Neural progenitor cell (in vitro differentiated cells): Measurements from ENCODE around the gene ZNF488. TPM values are rescaled to one million over a fixed set of nuclear protein-coding genes. Genes with fewer than 3 reads are reported as not detected.

ENCODE experiments used
- DNase-seq: peaks from one replicate; pipeline ENCODE4 v3.0.0-alpha.2; 2016; ENCODE audit warnings: low spot score
- H2AFZ ChIP-seq: fragments of 200-600 bp; sonication (generic); replicated peaks from 2 replicates; pipeline ENCODE4 v1.6.1; 2016; ENCODE audit warnings: antibody characterized with exemption
- H3F3A ChIP-seq: fragments of 200-600 bp; sonication (generic); 2 replicates; pipeline ENCODE4 v1.6.1; 2016; ENCODE audit warnings: antibody characterized with exemption, low read depth
- H3K27ac ChIP-seq: fragments of 200-600 bp; sonication (generic); 2 replicates; pipeline ENCODE4 v1.5.1; 2016; ENCODE audit warnings: mild to moderate bottlenecking
- H3K27me3 ChIP-seq: fragments of 200-600 bp; sonication (generic); 2 replicates; pipeline ENCODE4 v1.6.1; 2016; ENCODE audit warnings: mild to moderate bottlenecking, moderate library complexity
- H3K36me3 ChIP-seq: fragments of 200-600 bp; sonication (generic); 2 replicates; pipeline ENCODE4 v1.5.1; 2016
- H3K4me1 ChIP-seq: fragments of 200-600 bp; sonication (generic); 2 replicates; pipeline ENCODE4 v1.6.1; 2016; ENCODE audit warnings: mixed run types
- H3K4me2 ChIP-seq: fragments of 200-600 bp; sonication (generic); 2 replicates; pipeline ENCODE4 v1.6.1; 2016
- H3K4me3 ChIP-seq: fragments of 200-600 bp; sonication (generic); 2 replicates; pipeline ENCODE4 v1.5.1; 2016
- H3K79me2 ChIP-seq: fragments of 200-600 bp; sonication (generic); 2 replicates; pipeline ENCODE4 v1.6.1; 2016; ENCODE audit warnings: low read depth
- H3K9ac ChIP-seq: fragments of 200-600 bp; sonication (generic); 2 replicates; pipeline ENCODE4 v1.6.1; 2016
- H3K9me3 ChIP-seq: fragments of 200-600 bp; sonication (generic); 2 replicates; pipeline ENCODE4 v1.5.1; 2016; ENCODE audit warnings: low read depth
- H4K20me1 ChIP-seq: fragments of 200-600 bp; sonication (generic); 2 replicates; pipeline ENCODE4 v1.6.1; 2016; ENCODE audit warnings: low read depth
- H3K27ac Mint-ChIP-seq: 3 replicates; pipeline ENCODE4 v1.8.0; 2021; ENCODE audit warnings: mixed read lengths
- H3K27me3 Mint-ChIP-seq: 2 replicates; pipeline ENCODE4 v1.8.0; 2022; ENCODE audit warnings: low read depth, mild to moderate bottlenecking, inconsistent platforms, moderate library complexity, mixed read lengths; ENCODE audit not compliant: insufficient read depth
- H3K36me3 Mint-ChIP-seq: 3 replicates; pipeline ENCODE4 v1.8.0; 2021; ENCODE audit warnings: mixed read lengths
- H3K4me1 Mint-ChIP-seq: 3 replicates; pipeline ENCODE4 v1.8.0; 2021; ENCODE audit warnings: mixed read lengths
- H3K4me3 Mint-ChIP-seq: 3 replicates; pipeline ENCODE4 v1.8.0; 2021; ENCODE audit warnings: mild to moderate bottlenecking, moderate library complexity, mixed read lengths
- H3K9me3 Mint-ChIP-seq: 3 replicates; pipeline ENCODE4 v1.8.0; 2020; ENCODE audit warnings: mixed read lengths
- EZH2 ChIP-seq: fragments of 200-600 bp; sonication (generic); IDR thresholded peaks from 2 replicates; pipeline ENCODE4 v1.6.1; 2017; ENCODE audit warnings: antibody characterized with exemption, mild to moderate bottlenecking, moderate library complexity
- EZH2phosphoT487 ChIP-seq: fragments of 200-600 bp; sonication (generic); IDR thresholded peaks from 2 replicates; pipeline ENCODE4 v1.6.1; 2017; ENCODE audit warnings: antibody characterized with exemption
- total RNA-seq: library from RNA; depleted of rRNA; stranded (reverse); fragments of >200 nt; gene quantifications from 2 replicates; pipeline ENCODE4 v1.2.3, GENCODE V29; 2015; ENCODE audit warnings: low replicate concordance
- TF ChIP-seq, protein P1 (sequence below): fragments of 200-600 bp; sonication (generic); IDR thresholded peaks from 2 replicates; pipeline ENCODE4 v1.5.1; 2017; ENCODE audit warnings: antibody characterized with exemption, mild to moderate bottlenecking

Gene ZNF488
- total RNA-seq, 1 donor from 2014 or later, result not detected

DNA sequence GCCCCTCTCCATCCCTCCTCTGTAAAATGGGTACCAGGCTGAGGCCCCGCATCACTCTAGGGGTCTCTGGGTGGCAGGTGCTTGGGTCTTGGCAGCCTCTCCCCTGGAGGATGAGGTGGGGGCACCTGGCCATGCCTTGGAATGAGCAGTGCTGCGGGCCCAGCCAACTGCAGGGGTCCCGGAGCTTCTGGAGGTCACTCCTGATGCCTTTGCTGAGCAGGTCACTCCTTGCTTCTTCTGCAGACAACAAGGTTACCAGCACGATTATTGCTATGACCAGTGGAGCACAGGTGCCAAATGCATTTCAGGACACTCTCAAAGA lies 22.4 kb upstream of the ZNF488 start:
- no peaks in the 10 kb centered on the region for H3K79me2 ChIP-seq
- no peaks in the 10 kb centered on the region for H4K20me1 ChIP-seq
- H3K4me1 ChIP-seq, result no peaks in the 10 kb centered on the region
- H3K9ac ChIP-seq, result no peak overlapping the region
- no peaks in the 10 kb centered on the region for H3K36me3 Mint-ChIP-seq
- no peaks in the 10 kb centered on the region for H3K9me3 ChIP-seq
- no peak overlapping the region for H3K27ac ChIP-seq
- H3K27me3 ChIP-seq, result no peaks in the 10 kb centered on the region
- no peak for DNase-seq
- no peaks in the 10 kb centered on the region for H3K36me3 ChIP-seq
- H3K4me2 ChIP-seq, result no peak overlapping the region
- no peak for TF ChIP-seq EZH2
- TF ChIP-seq, protein P1, sequence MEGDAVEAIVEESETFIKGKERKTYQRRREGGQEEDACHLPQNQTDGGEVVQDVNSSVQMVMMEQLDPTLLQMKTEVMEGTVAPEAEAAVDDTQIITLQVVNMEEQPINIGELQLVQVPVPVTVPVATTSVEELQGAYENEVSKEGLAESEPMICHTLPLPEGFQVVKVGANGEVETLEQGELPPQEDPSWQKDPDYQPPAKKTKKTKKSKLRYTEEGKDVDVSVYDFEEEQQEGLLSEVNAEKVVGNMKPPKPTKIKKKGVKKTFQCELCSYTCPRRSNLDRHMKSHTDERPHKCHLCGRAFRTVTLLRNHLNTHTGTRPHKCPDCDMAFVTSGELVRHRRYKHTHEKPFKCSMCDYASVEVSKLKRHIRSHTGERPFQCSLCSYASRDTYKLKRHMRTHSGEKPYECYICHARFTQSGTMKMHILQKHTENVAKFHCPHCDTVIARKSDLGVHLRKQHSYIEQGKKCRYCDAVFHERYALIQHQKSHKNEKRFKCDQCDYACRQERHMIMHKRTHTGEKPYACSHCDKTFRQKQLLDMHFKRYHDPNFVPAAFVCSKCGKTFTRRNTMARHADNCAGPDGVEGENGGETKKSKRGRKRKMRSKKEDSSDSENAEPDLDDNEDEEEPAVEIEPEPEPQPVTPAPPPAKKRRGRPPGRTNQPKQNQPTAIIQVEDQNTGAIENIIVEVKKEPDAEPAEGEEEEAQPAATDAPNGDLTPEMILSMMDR, result no peak
- TF ChIP-seq EZH2phosphoT487, result no peak
- H3K4me3 Mint-ChIP-seq, result no peak overlapping the region
- no peak overlapping the region for H2AFZ ChIP-seq
- no peak overlapping the region for H3K27ac Mint-ChIP-seq
- peaks cover 36% of the 10 kb centered on the region for H3K4me1 Mint-ChIP-seq
- H3K9me3 Mint-ChIP-seq, result no peaks in the 10 kb centered on the region
- H3K4me3 ChIP-seq, result no peak overlapping the region
- peaks cover 12% of the 10 kb centered on the region for H3K27me3 Mint-ChIP-seq
- H3F3A ChIP-seq, result no peaks in the 10 kb centered on the region

DNA sequence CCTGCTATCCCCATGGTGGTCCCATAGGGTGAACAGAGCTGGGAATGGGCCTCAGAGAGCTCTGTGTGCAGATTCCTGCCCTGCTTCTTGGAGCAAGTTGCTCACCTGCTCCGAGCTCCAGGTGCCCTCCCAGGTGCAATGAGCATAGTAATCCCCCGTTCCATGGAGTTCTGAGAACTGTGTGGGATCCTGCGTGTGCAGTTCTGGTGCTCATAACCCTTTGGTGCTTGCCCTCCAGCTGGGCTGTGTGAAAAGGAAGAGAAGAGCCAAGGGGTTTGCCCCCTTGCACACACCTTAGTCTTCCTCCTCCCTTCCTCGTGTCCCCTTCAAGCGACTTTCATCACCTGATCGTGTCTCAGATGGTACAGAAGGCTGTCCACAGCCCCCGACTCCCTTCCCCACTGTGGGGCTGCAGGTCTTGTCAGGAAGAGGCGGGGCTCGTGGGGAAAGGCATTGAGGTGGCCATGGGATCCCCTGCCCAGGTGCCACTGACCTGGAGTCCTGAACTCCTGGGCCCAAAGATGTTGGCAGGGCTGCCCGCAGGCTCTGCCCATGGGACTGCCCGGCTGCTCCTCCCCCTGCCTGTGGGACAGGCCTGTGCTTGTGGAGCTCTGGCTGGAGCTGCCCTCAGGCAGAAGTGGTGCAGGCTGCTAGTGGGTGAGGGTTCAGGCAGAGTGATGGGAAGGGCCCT lies 21.9 kb upstream of the ZNF488 start:
- Histone ChIP-seq H3K79me2 (no peaks in the 10 kb centered on the region), H3K9ac (no peak overlapping the region), H3K9me3 (no peaks in the 10 kb centered on the region), H3K4me1 (no peaks in the 10 kb centered on the region), H3K27ac (no peak overlapping the region), H3K27me3 (no peaks in the 10 kb centered on the region), H3K4me3 (no peak overlapping the region), H3F3A (no peaks in the 10 kb centered on the region), H3K36me3 (no peaks in the 10 kb centered on the region), H2AFZ (no peak overlapping the region), H4K20me1 (no peaks in the 10 kb centered on the region), H3K4me2 (no peak overlapping the region)
- DNase-seq, result no peak
- H3K27ac Mint-ChIP-seq, result no peak overlapping the region
- peaks cover 12% of the 10 kb centered on the region for H3K27me3 Mint-ChIP-seq
- peaks cover 40% of the 10 kb centered on the region for H3K4me1 Mint-ChIP-seq
- TF ChIP-seq EZH2phosphoT487, result no peak
- TF ChIP-seq, protein P1, result no peak
- no peak for TF ChIP-seq EZH2
- H3K9me3 Mint-ChIP-seq, result no peaks in the 10 kb centered on the region
- H3K36me3 Mint-ChIP-seq, result no peaks in the 10 kb centered on the region
- no peak overlapping the region for H3K4me3 Mint-ChIP-seq

DNA sequence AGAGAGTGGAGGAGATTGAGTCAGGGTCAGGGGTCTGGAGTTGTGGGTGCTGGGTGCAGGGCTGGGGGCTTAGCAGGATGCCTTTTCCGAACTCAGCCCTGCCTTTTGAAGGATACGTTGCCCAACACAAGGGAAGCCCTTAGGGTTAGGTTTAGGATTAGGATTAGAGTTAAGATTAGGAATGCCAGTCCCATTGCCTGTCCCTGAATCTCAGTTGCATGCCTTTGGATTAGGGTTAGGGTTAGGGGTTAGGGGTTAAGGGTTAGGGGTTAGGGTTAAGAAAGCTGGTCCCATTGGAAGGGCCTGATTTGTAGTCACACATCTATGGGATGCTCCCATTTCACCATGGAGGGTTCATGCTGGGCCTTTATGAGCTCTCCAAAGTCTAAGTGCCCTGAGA lies 20.8 kb upstream of the ZNF488 start:
- Histone ChIP-seq H3K27ac (no peak overlapping the region), H3K36me3 (no peaks in the 10 kb centered on the region), H3K9me3 (no peaks in the 10 kb centered on the region), H3K9ac (no peak overlapping the region), H3K4me2 (no peak overlapping the region), H2AFZ (no peak overlapping the region), H3K27me3 (no peaks in the 10 kb centered on the region), H4K20me1 (no peaks in the 10 kb centered on the region), H3K4me3 (no peak overlapping the region), H3K4me1 (no peaks in the 10 kb centered on the region), H3F3A (no peaks in the 10 kb centered on the region), H3K79me2 (no peaks in the 10 kb centered on the region)
- Mint-ChIP-seq H3K27ac (peak overlapping the region; percentile 91), H3K27me3 (peaks cover 10% of the 10 kb centered on the region), H3K4me1 (peaks cover 36% of the 10 kb centered on the region), H3K4me3 (no peak overlapping the region), H3K9me3 (no peaks in the 10 kb centered on the region), H3K36me3 (no peaks in the 10 kb centered on the region)
- TF ChIP-seq, protein P1, result no peak
- DNase-seq, result no peak
